Measurements from ENCODE around the gene SEMA4C.
"Not testable (repeated sequence)": the region's sequence is repeated elsewhere in the genome, so short reads cannot be mapped to it uniquely, and the experiment has no call there.

Gene SEMA4C

GRCh38 chr2:96897491-96898134 lies 27.7 kb upstream of the SEMA4C start:
- DNase-seq (ENCODE audit: low read depth in 2 of 2): no peak

GRCh38 chr2:96895746-96896651 lies 26.1 kb upstream of the SEMA4C start:
- DNase-seq (ENCODE audit: low read depth in 2 of 2): no peak

- no peak for DNase-seq (ENCODE audit: low read depth in 2 of 2)
These were observed 25.3 kb upstream of the SEMA4C start for GRCh38 chr2:96895032-96895745.

GRCh38 chr2:96894151-96894531 lies 24.3 kb upstream of the SEMA4C start:
- no peak for DNase-seq (ENCODE audit: low read depth in 2 of 2)

- DNase-seq (ENCODE audit: low read depth in 2 of 2): no peak
These were observed 23.6 kb upstream of the SEMA4C start for GRCh38 chr2:96893289-96894150.

- no peak for DNase-seq (ENCODE audit: low read depth in 2 of 2)
These were observed 21.9 kb upstream of the SEMA4C start for GRCh38 chr2:96891591-96892333.

GRCh38 chr2:96890726-96891385 lies 21.0 kb upstream of the SEMA4C start:
- no peak for DNase-seq (ENCODE audit: low read depth in 2 of 2)

GRCh38 chr2:96890252-96890651 lies 20.4 kb upstream of the SEMA4C start:
- DNase-seq (ENCODE audit: low read depth in 2 of 2): no peak

GRCh38 chr2:96889502-96889901 lies 19.6 kb upstream of the SEMA4C start:
- not testable (repeated sequence) for DNase-seq (ENCODE audit: low read depth in 2 of 2)

GRCh38 chr2:96888072-96889011 lies 18.5 kb upstream of the SEMA4C start:
- no peak for DNase-seq (ENCODE audit: low read depth in 2 of 2)

- no peak for DNase-seq (ENCODE audit: low read depth in 2 of 2)
These were observed 17.7 kb upstream of the SEMA4C start for GRCh38 chr2:96887493-96888012.

GRCh38 chr2:96885432-96886347 lies 15.8 kb upstream of the SEMA4C start:
- DNase-seq (ENCODE audit: low read depth in 2 of 2): no peak

- DNase-seq (ENCODE audit: low read depth in 2 of 2): no peak
These were observed 14.6 kb upstream of the SEMA4C start for GRCh38 chr2:96884299-96885094.

GRCh38 chr2:96883306-96883705 lies 13.4 kb upstream of the SEMA4C start:
- no peak for DNase-seq (ENCODE audit: low read depth in 2 of 2)

- no peak for DNase-seq (ENCODE audit: low read depth in 2 of 2)
These were observed 13.0 kb upstream of the SEMA4C start for GRCh38 chr2:96882906-96883305.

- no peak for DNase-seq (ENCODE audit: low read depth in 2 of 2)
These were observed 12.3 kb upstream of the SEMA4C start for GRCh38 chr2:96882230-96882629.

All from stimulated activated CD4-positive, alpha-beta T cell treated with anti-CD3 and anti-CD28 coated beads, Interleukin-1b, Interleukin-23, amount 100 ng/mL, for 4 hours (primary cell).